Measurements from ENCODE around the gene GGT1.

Gene GGT1

GRCh38 chr22:24602847-24603769 lies at the start of gene GGT1:
Gene GGT1, plus strand, starts transcription at chr22:24603193. Its CDS starts 7,889 bp downstream, at chr22:24611082.
- Histone ChIP-seq H3K27ac (peak within 1 kb of the TSS in 3 of 21 experiments; percentile 2 to 31 (median 16)), H3K4me3 (peak within 1 kb of the TSS in 1 of 7 experiments; percentile 10)

GRCh38 chr22:24553597-24554312 lies 49.2 kb upstream of the GGT1 start:
- Histone ChIP-seq H3K27ac (peak overlapping the region in 20 of 21 experiments; percentile 87 to 98 (median 97)), H3K4me3 (peak overlapping the region; percentile 67 to 98 (median 84))

- peak within 1 kb of the TSS; percentile 86 to 99 (median 98) for H3K27ac ChIP-seq
- peak within 1 kb of the TSS; percentile 67 to 98 (median 84) for H3K4me3 ChIP-seq
Observed at GRCh38 chr22:24554313-24555164, 48.5 kb upstream of the GGT1 start, which contains the start of gene GUCD1. Gene GUCD1, minus strand, starts transcription at chr22:24555138. Its CDS starts 147 bp downstream, at chr22:24554991.

GRCh38 chr22:24555165-24556039 lies 47.6 kb upstream of the GGT1 start, which contains the start of gene SNRPD3:
Gene SNRPD3, plus strand, starts transcription at chr22:24555999. Its CDS starts 1,676 bp downstream, at chr22:24557675.
- Histone ChIP-seq H3K27ac (peak within 1 kb of the TSS; percentile 86 to 99 (median 98)), H3K4me3 (peak within 1 kb of the TSS; percentile 67 to 98 (median 84))

GRCh38 chr22:24559471-24559870 lies 43.5 kb upstream of the GGT1 start:
- Histone ChIP-seq H3K27ac (no peak overlapping the region), H3K4me3 (no peak overlapping the region)

GRCh38 chr22:24563246-24563645 lies 39.7 kb upstream of the GGT1 start:
- Histone ChIP-seq H3K4me3 (no peak overlapping the region), H3K27ac (no peak overlapping the region)

GRCh38 chr22:24564376-24565058 lies 38.5 kb upstream of the GGT1 start:
- Histone ChIP-seq H3K27ac (no peak overlapping the region), H3K4me3 (no peak overlapping the region)

GRCh38 chr22:24565077-24565476 lies 37.9 kb upstream of the GGT1 start:
- Histone ChIP-seq H3K4me3 (no peak overlapping the region), H3K27ac (no peak overlapping the region)

GRCh38 chr22:24566899-24567511 lies 36.0 kb upstream of the GGT1 start:
- Histone ChIP-seq H3K27ac (no peak overlapping the region), H3K4me3 (no peak overlapping the region)

- no peak overlapping the region for H3K4me3 ChIP-seq
- H3K27ac ChIP-seq = no peak overlapping the region
Observed at GRCh38 chr22:24567668-24568067, 35.3 kb upstream of the GGT1 start.

GRCh38 chr22:24571266-24571665 lies 31.7 kb upstream of the GGT1 start:
- no peak overlapping the region for H3K4me3 ChIP-seq
- H3K27ac ChIP-seq = no peak overlapping the region

- peak overlapping the region in 2 of 21 experiments; percentile 19 to 30 for H3K27ac ChIP-seq
- no peak overlapping the region for H3K4me3 ChIP-seq
Observed at GRCh38 chr22:24576778-24577177, 26.2 kb upstream of the GGT1 start.

- Histone ChIP-seq H3K4me3 (no peak overlapping the region), H3K27ac (peak overlapping the region in 18 of 21 experiments; percentile 6 to 80 (median 48))
Observed at GRCh38 chr22:24578355-24579257, 24.4 kb upstream of the GGT1 start.

- H3K27ac ChIP-seq = peak overlapping the region in 13 of 21 experiments; percentile 32 to 80 (median 57)
- no peak overlapping the region for H3K4me3 ChIP-seq
Observed at GRCh38 chr22:24579258-24579601, 23.8 kb upstream of the GGT1 start.

- Histone ChIP-seq H3K4me3 (no peak overlapping the region), H3K27ac (peak overlapping the region in 6 of 21 experiments; percentile 3 to 67 (median 45))
Observed at GRCh38 chr22:24580276-24580675, 22.7 kb upstream of the GGT1 start.

GRCh38 chr22:24582056-24582814 lies 20.8 kb upstream of the GGT1 start:
- Histone ChIP-seq H3K27ac (peak overlapping the region in 1 of 21 experiments; percentile 65), H3K4me3 (no peak overlapping the region)
